ENCODE measurements around the gene GJA3.

The GJA3 gene

GRCh38 chr13:20150561-20150960, 10.3 kb downstream of the GJA3 start:
- no peak for DNase-seq (ENCODE audit: low read depth)

- DNase-seq (ENCODE audit: low read depth), result no peak
Observed at GRCh38 chr13:20149762-20150161, 11.1 kb downstream of the GJA3 start.

GRCh38 chr13:20148501-20149183, 12.2 kb downstream of the GJA3 start:
- DNase-seq (ENCODE audit: low read depth), result no peak

- no peak for DNase-seq (ENCODE audit: low read depth)
Observed at GRCh38 chr13:20146381-20146780, 14.5 kb downstream of the GJA3 start.

GRCh38 chr13:20145521-20145920, 15.3 kb downstream of the GJA3 start:
- DNase-seq (ENCODE audit: low read depth), result no peak

GRCh38 chr13:20144141-20144850, 16.6 kb downstream of the GJA3 start:
- DNase-seq (ENCODE audit: low read depth), result no peak

- no peak for DNase-seq (ENCODE audit: low read depth)
Observed at GRCh38 chr13:20142927-20143480, 17.8 kb downstream of the GJA3 start.

- DNase-seq (ENCODE audit: low read depth), result no peak
Observed at GRCh38 chr13:20142023-20142926, 18.6 kb downstream of the GJA3 start.

GRCh38 chr13:20141238-20142022, 19.4 kb downstream of the GJA3 start:
- DNase-seq (ENCODE audit: low read depth), result no peak

GRCh38 chr13:20140487-20140886, 20.4 kb downstream of the GJA3 start:
- DNase-seq (ENCODE audit: low read depth), result no peak

GRCh38 chr13:20137875-20138274, 23.0 kb downstream of the GJA3 start:
- no peak for DNase-seq (ENCODE audit: low read depth)

GRCh38 chr13:20136781-20137703, 23.8 kb downstream of the GJA3 start:
- DNase-seq (ENCODE audit: low read depth), result no peak

- no peak for DNase-seq (ENCODE audit: low read depth)
Observed at GRCh38 chr13:20134732-20135131, 26.1 kb downstream of the GJA3 start.

- DNase-seq (ENCODE audit: low read depth), result no peak
Observed at GRCh38 chr13:20132052-20132634, 28.7 kb downstream of the GJA3 start.

- DNase-seq (ENCODE audit: low read depth), result no peak
Observed at GRCh38 chr13:20131057-20131832, 29.6 kb downstream of the GJA3 start.

- no peak for DNase-seq (ENCODE audit: low read depth)
Observed at GRCh38 chr13:20130652-20131051, 30.2 kb downstream of the GJA3 start.

GRCh38 chr13:20130012-20130411, 30.8 kb downstream of the GJA3 start:
- no peak for DNase-seq (ENCODE audit: low read depth)

GRCh38 chr13:20129076-20129475, 31.8 kb downstream of the GJA3 start:
- no peak for DNase-seq (ENCODE audit: low read depth)

- no peak for DNase-seq (ENCODE audit: low read depth)
Observed at GRCh38 chr13:20128459-20128931, 32.4 kb downstream of the GJA3 start.
